RWPE2 (cell line): Measurements from ENCODE around the gene PTCD3.

Experiments
- ATAC-seq: fragments of 200-7000 bp; cut with Tn5 transposase; 3 replicates; pipeline ENCODE4 v1.9.1; 2021; ENCODE audit warnings: low read depth
- DNase-seq: peaks from one replicate; pipeline ENCODE4 v3.0.0-alpha.2; 2020; ENCODE audit warnings: low spot score
- H3K27ac ChIP-seq: fragments of 450-650 bp; 2 replicates; pipeline ENCODE4 v1.5.1; 2017; ENCODE audit warnings: mild to moderate bottlenecking; ENCODE audit not compliant: poor library complexity, severe bottlenecking
- H3K27me3 ChIP-seq: fragments of 250-450 bp; sonication (Bioruptor Pico); 2 replicates; pipeline ENCODE4 v1.5.1; 2021; ENCODE audit warnings: mild to moderate bottlenecking, moderate library complexity; ENCODE audit not compliant: insufficient read depth, poor library complexity, severe bottlenecking
- H3K36me3 ChIP-seq: fragments of 250-450 bp; sonication (Bioruptor Pico); 2 replicates; pipeline ENCODE4 v1.5.1; 2020; ENCODE audit warnings: low read depth, mild to moderate bottlenecking, moderate library complexity
- H3K4me1 ChIP-seq: fragments of 250-450 bp; sonication (Bioruptor Pico); 2 replicates; pipeline ENCODE4 v1.5.1; 2021; ENCODE audit warnings: mild to moderate bottlenecking, moderate library complexity; ENCODE audit not compliant: insufficient read depth, poor library complexity, severe bottlenecking
- H3K4me3 ChIP-seq: fragments of 250-450 bp; sonication (Bioruptor Pico); 2 replicates; pipeline ENCODE4 v1.5.1; 2021; ENCODE audit warnings: mild to moderate bottlenecking, moderate library complexity; ENCODE audit not compliant: severe bottlenecking
- H3K9me3 ChIP-seq: fragments of 250-450 bp; sonication (Bioruptor Pico); 2 replicates; pipeline ENCODE4 v1.5.1; 2021; ENCODE audit warnings: mild to moderate bottlenecking, moderate library complexity; ENCODE audit not compliant: severe bottlenecking
- TF ChIP-seq, protein P1 (sequence below): fragments of 450-650 bp; IDR thresholded peaks from one replicate; pipeline ENCODE4 v1.5.1; 2017; ENCODE audit warnings: mild to moderate bottlenecking, moderate library complexity; ENCODE audit not compliant: poor library complexity, severe bottlenecking

Gene PTCD3

DNA sequence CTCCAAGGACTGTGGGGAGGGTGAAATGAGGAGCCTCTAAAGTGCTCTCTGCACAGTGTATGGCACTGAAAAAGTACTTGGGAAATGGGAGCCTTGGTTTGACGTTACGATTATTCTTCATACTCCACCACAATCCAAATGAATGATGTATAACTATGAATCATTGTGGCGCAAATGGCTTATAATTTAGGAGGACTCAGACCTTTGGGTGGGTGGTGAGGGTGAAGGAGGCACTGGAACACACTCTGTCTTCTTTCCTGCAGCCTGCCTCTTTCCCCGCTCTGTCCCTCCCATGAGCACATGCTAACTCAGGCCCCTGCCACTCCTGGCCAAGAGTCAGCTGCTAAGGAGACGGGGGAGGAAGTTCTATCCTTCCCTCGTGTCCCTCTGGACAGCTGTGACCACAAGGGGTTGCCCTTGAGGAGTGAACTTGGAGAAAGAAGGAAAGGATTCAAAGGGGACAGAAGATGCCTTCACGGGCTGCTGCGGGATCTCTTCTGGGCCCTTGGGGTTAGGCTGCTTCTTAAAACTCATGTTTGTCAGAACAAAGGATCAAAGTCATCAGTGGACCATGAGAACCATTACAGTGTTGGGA, 36.8 kb upstream of the PTCD3 start:
- DNase-seq (no peak), ATAC-seq (no peak)
- Histone ChIP-seq H3K4me3 (no peak overlapping the region), H3K4me1 (no peaks in the 10 kb centered on the region), H3K9me3 (no peaks in the 10 kb centered on the region), H3K27ac (no peak overlapping the region), H3K36me3 (peaks cover 87% of the 10 kb centered on the region), H3K27me3 (no peaks in the 10 kb centered on the region)
- TF ChIP-seq, protein P1, sequence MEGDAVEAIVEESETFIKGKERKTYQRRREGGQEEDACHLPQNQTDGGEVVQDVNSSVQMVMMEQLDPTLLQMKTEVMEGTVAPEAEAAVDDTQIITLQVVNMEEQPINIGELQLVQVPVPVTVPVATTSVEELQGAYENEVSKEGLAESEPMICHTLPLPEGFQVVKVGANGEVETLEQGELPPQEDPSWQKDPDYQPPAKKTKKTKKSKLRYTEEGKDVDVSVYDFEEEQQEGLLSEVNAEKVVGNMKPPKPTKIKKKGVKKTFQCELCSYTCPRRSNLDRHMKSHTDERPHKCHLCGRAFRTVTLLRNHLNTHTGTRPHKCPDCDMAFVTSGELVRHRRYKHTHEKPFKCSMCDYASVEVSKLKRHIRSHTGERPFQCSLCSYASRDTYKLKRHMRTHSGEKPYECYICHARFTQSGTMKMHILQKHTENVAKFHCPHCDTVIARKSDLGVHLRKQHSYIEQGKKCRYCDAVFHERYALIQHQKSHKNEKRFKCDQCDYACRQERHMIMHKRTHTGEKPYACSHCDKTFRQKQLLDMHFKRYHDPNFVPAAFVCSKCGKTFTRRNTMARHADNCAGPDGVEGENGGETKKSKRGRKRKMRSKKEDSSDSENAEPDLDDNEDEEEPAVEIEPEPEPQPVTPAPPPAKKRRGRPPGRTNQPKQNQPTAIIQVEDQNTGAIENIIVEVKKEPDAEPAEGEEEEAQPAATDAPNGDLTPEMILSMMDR: no peak

DNA sequence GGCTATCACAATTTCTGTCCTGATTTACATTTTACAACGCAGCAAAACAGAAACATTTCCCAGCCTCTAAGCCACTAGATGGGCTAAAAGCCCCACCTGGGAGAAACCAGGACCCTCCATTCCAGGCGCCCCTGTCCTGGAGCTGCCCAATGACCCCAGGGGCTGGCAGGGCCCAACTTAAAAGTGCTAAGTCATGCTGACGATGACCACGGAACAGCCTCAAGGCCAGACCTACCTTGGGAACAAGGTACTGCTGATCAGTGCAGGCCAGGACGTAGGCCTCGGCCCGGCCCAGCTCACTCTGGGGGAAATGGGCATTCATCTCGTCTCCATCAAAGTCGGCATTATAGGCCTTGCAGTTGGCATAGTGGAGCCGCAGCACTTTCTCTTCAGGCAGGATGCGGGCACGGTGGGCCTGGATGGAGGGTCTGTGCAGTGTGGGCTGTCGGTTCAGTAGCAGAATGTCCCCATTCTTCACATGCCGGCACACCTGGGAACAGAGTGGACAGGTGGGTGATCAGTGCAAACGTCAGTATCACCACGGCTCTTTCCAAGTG, 36.2 kb upstream of the PTCD3 start:
- Histone ChIP-seq H3K27me3 (no peaks in the 10 kb centered on the region), H3K4me3 (no peak overlapping the region), H3K9me3 (no peaks in the 10 kb centered on the region), H3K36me3 (peaks cover 87% of the 10 kb centered on the region), H3K27ac (no peak overlapping the region), H3K4me1 (no peaks in the 10 kb centered on the region)
- ATAC-seq: no peak
- TF ChIP-seq, protein P1: no peak
- no peak for DNase-seq

DNA sequence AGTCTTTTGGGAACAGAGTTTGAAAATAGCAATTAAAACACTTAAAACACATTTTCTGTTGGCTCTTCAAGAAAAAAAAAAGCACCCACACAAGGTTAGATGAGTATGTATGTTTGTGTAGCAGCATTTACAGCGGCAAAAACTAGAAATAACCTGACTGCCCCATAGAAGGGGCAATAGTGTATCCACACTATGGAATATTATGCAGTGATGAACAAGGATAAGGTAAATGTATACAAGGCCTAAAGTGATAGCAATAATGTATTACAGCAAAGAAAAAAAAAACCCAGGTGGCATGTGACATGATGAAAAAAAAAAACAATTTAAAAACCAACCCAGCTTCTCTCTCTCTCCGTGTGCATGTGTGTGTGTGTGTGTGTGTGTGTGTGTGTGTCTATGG, 35.2 kb upstream of the PTCD3 start:
- DNase-seq: no peak
- Histone ChIP-seq H3K4me1 (no peaks in the 10 kb centered on the region), H3K27ac (no peak overlapping the region), H3K9me3 (no peaks in the 10 kb centered on the region), H3K27me3 (no peaks in the 10 kb centered on the region), H3K36me3 (peaks cover 78% of the 10 kb centered on the region), H3K4me3 (no peak overlapping the region)
- ATAC-seq: no peak
- TF ChIP-seq, protein P1: no peak

DNA sequence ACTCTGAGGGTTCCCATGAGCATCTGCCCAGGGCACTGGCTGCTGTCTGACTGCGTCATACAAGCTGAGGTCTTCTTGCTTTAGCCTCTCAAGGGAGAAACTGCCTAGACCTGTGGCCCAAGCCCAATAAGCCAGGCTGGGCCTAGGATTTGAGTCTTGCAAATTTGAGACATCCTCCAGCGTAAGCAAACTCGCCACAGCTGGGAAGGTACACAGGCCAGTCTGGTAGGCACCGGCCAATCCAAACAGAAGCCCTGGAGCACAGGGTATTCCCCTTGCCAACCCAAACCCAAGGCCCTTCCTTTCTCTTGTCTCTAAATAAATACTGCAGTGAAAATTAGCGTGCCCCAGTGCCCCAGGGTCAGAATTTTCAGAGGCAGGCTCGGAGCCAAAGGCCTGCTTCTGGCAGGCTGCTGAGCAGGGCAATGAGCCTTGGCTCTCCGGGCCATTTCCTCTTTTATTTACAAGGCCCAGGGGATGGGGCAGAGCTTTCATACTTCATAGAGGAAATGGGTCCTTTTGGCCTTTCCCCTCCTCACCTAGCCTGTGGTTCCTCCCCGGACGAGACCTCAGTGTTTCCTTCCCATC, 33.7 kb upstream of the PTCD3 start:
- H3K27ac ChIP-seq: no peak overlapping the region
- H3K36me3 ChIP-seq: peaks cover 77% of the 10 kb centered on the region
- ATAC-seq (no peak), DNase-seq (no peak)
- no peaks in the 10 kb centered on the region for H3K9me3 ChIP-seq
- no peaks in the 10 kb centered on the region for H3K27me3 ChIP-seq
- TF ChIP-seq, protein P1: no peak
- no peaks in the 10 kb centered on the region for H3K4me1 ChIP-seq
- no peak overlapping the region for H3K4me3 ChIP-seq

DNA sequence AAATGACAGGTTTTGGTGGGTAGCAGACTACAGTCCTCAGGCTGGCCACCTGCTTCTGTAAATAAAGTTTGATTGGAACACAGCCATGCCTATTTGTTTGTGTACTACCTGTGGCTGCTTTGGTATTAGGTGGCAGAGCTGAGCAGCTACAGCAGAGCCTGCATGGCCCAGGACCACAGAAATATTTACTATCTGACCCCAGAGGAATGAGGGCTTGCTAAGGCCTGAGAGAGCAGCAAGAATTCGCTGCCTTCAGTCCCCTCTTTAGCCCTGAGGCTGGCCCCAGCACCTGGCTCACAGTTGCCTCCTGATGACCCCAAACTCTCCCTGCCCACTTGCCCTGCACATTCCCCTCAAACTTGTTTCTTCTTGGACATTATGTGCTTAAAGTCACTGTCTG, 32.8 kb upstream of the PTCD3 start:
- H3K4me3 ChIP-seq: no peak overlapping the region
- ATAC-seq: no peak
- H3K27me3 ChIP-seq: no peaks in the 10 kb centered on the region
- TF ChIP-seq, protein P1: no peak
- no peaks in the 10 kb centered on the region for H3K4me1 ChIP-seq
- H3K27ac ChIP-seq: no peak overlapping the region
- H3K36me3 ChIP-seq: peaks cover 78% of the 10 kb centered on the region
- no peaks in the 10 kb centered on the region for H3K9me3 ChIP-seq
- no peak for DNase-seq
